Panc1 (cell line): ENCODE measurements around the gene CCDC50. TPM values are rescaled to one million over a fixed set of nuclear protein-coding genes. Genes with fewer than 3 reads are reported as not detected.

Source experiments
- ATAC-seq: fragments of 200-7000 bp; cut with Tn5 transposase; 2 replicates; pipeline ENCODE4 v1.9.1; 2020; ENCODE audit warnings: mild to moderate bottlenecking, moderate library complexity
- BruUV-seq: library from RNA; stranded (reverse); fragments of 400-500 nt; replicated peaks from 2 replicates; lab custom pipeline; 2021; lab: Mats Ljungman, UMichigan
- CTCF ChIA-PET: fragments of 300-600 bp; sonication (Branson Sonifier 250); formaldehyde crosslinking; loops from one replicate; lab custom pipeline; 2022; ENCODE audit warnings: antibody characterized with exemption; lab: Charles Lee
- POLR2A ChIA-PET: fragments of 300-600 bp; sonication (Branson Sonifier 250); formaldehyde crosslinking; loops from one replicate; lab custom pipeline; 2022; ENCODE audit warnings: antibody characterized with exemption; lab: Charles Lee
- DNase-seq: peaks from one replicate; pipeline ENCODE4 v3.0.0-alpha.2; 2010; ENCODE audit warnings: low read depth, low spot score
- H3K27ac ChIP-seq: 2 replicates; pipeline ENCODE4 v1.5.1; 2011; ENCODE audit warnings: mild to moderate bottlenecking, low read length, inconsistent platforms
- H3K27me3 ChIP-seq: fragments of 200-500 bp; sonication (Bioruptor generic); 2 replicates; pipeline ENCODE4 v1.6.0; 2014; ENCODE audit warnings: low read length, inconsistent platforms; ENCODE audit not compliant: control insufficient read depth, insufficient read depth
- H3K36me3 ChIP-seq: fragments of 200-500 bp; sonication (Bioruptor generic); 2 replicates; pipeline ENCODE4 v1.5.1; 2014; ENCODE audit warnings: inconsistent platforms, mild to moderate bottlenecking, low read length, moderate library complexity; ENCODE audit not compliant: control insufficient read depth, insufficient read depth
- H3K4me1 ChIP-seq: 2 replicates; pipeline ENCODE4 v1.5.1; 2011; ENCODE audit warnings: inconsistent platforms, mild to moderate bottlenecking, low read length, moderate library complexity; ENCODE audit not compliant: control insufficient read depth, insufficient read depth
- H3K4me3 ChIP-seq, 2 experiments: 2 replicates each; pipeline ENCODE4 v1.5.1; 2011 to 2012; ENCODE audit warnings: low read depth in 2 of 2, low read length in 2 of 2, mild to moderate bottlenecking in 2 of 2, inconsistent platforms in 1 of 2, moderate library complexity in 1 of 2
- H3K9me3 ChIP-seq: fragments of 200-500 bp; sonication (Bioruptor generic); 2 replicates; pipeline ENCODE4 v1.5.1; 2014; ENCODE audit warnings: low read depth, mild to moderate bottlenecking, inconsistent platforms, low read length, moderate library complexity; ENCODE audit not compliant: control insufficient read depth, insufficient read depth
- POLR2AphosphoS5 ChIP-seq: IDR thresholded peaks from 2 replicates; pipeline ENCODE4 v1.6.1; 2012; ENCODE audit warnings: mild to moderate bottlenecking, low read depth, low read length, moderate library complexity
- REST ChIP-seq, 2 experiments: IDR thresholded peaks; 2 replicates each; pipeline ENCODE4 v1.6.1; 2011 to 2012; ENCODE audit warnings: low read depth in 2 of 2, control low read depth in 1 of 2, low read length in 1 of 2, mild to moderate bottlenecking in 1 of 2, moderate library complexity in 1 of 2; ENCODE audit not compliant: insufficient read depth in 1 of 2
- SIN3A ChIP-seq: IDR thresholded peaks from 2 replicates; pipeline ENCODE4 v1.6.1; 2012; ENCODE audit warnings: low read depth, mild to moderate bottlenecking, low read length, moderate library complexity, borderline replicate concordance; ENCODE audit not compliant: insufficient read depth
- TCF7L2 ChIP-seq: IDR thresholded peaks from 2 replicates; pipeline ENCODE4 v1.6.1; 2011; ENCODE audit warnings: mild to moderate bottlenecking, low read depth, low read length, inconsistent platforms
- in situ Hi-C: cut with HindIII; loops from 2 replicates; pipeline ENCODE4 v1.10.0; 2016; ENCODE audit warnings: low sequenced_read_pairs, low pct_unique_long_range_greater_than_20kb
- intact Hi-C: fragments of 100-400 bp; cut with micrococcal nuclease; formaldehyde crosslinking; loops from one replicate; pipeline ENCODE4 v1.10.0; 2022; ENCODE audit not compliant: unreplicated experiment
- total RNA-seq: library from RNA; stranded (reverse); gene quantifications from one replicate; pipeline ENCODE4 v1.2.1, GENCODE V29; 2021; ENCODE audit not compliant: unreplicated experiment
- TF ChIP-seq, protein P1 (sequence below): fragments of 450-650 bp; IDR thresholded peaks from 2 replicates; pipeline ENCODE4 v1.5.1; 2017; ENCODE audit warnings: mild to moderate bottlenecking

The CCDC50 gene
- total RNA-seq, 1 experiment from 2014 or later = 89.3 TPM

DNA sequence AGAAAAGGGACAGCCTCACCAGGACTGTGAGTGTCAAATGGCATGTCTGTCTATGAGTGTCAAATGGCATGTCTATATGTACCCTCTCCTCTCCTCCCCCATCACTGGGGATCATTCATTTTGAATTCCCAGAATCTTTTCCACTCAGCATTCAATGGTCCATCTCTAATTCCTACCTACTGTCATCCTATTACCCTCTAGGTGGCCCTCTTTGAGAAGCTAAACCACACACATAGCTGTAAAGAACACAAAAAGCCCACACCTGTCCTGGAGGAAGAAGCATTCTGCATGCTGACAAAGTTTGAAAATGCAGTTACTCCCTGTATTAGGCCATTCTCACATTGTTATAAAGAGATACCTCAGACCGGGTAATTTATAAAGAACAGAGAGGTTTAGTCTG, 85.5 kb downstream of the CCDC50 start:
- H3K4me3 ChIP-seq = no peak overlapping the region
- intact Hi-C loops = loop anchor here (10.0 kb wide), 1 partner anchor 770 kb away; no protein-coding TSS in a partner anchor
- ChIA-PET CTCF (no interaction called here), POLR2A (no interaction called here)
- no peak overlapping the region for H3K27ac ChIP-seq
- in situ Hi-C loops = no loop called here
- H3K9me3 ChIP-seq = 0 out of 2 replicates have a peak, but pooled peaks cover 7% of the 10 kb centered on the region
- no peaks in the 10 kb centered on the region for H3K36me3 ChIP-seq
- no peaks in the 10 kb centered on the region for H3K4me1 ChIP-seq
- ATAC-seq (no peak), DNase-seq (no peak)
- TF ChIP-seq, protein P1, sequence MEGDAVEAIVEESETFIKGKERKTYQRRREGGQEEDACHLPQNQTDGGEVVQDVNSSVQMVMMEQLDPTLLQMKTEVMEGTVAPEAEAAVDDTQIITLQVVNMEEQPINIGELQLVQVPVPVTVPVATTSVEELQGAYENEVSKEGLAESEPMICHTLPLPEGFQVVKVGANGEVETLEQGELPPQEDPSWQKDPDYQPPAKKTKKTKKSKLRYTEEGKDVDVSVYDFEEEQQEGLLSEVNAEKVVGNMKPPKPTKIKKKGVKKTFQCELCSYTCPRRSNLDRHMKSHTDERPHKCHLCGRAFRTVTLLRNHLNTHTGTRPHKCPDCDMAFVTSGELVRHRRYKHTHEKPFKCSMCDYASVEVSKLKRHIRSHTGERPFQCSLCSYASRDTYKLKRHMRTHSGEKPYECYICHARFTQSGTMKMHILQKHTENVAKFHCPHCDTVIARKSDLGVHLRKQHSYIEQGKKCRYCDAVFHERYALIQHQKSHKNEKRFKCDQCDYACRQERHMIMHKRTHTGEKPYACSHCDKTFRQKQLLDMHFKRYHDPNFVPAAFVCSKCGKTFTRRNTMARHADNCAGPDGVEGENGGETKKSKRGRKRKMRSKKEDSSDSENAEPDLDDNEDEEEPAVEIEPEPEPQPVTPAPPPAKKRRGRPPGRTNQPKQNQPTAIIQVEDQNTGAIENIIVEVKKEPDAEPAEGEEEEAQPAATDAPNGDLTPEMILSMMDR = no peak; the same call in 1 of the 2 replicates
- TF ChIP-seq REST (IDR thresholded peaks at IDR 0.05; ENCODE audit: insufficient read depth in 1 of 2, low read depth in 2 of 2, low read length in 1 of 2) (no peak), TCF7L2 (no peak), SIN3A (no peak), POLR2AphosphoS5 (no peak)
- no peaks in the 10 kb centered on the region for H3K27me3 ChIP-seq
- BruUV-seq = no TSS peak

DNA sequence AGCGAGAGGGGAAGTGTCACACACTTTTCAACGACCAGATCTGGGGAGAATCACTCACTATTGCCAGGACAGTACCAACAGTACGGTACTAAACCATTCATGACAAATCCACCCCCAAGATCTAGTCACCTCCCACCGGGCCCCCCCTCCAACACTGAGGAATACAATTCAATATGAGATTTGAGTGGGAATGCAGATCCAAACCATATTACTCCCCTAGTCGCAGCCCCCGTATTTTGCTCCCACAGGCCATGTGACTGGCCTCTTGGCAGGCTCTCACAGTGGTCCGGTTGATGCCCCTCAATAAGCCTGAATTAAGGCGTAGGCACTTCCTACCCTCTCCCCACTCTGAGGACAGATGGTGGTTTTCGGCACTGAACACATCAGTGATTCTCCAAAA, 86.4 kb downstream of the CCDC50 start:
- intact Hi-C loops (loop anchor here (10.0 kb wide), 1 partner anchor 769 kb away; no protein-coding TSS in a partner anchor), in situ Hi-C loops (no loop called here)
- H3K9me3 ChIP-seq = no peaks in the 10 kb centered on the region
- no peaks in the 10 kb centered on the region for H3K4me1 ChIP-seq
- H3K4me3 ChIP-seq = no peak overlapping the region
- TF ChIP-seq POLR2AphosphoS5 (no peak), SIN3A (no peak)
- no peaks in the 10 kb centered on the region for H3K36me3 ChIP-seq
- POLR2A ChIA-PET = no interaction called here
- BruUV-seq = no TSS peak
- H3K27ac ChIP-seq = no peak overlapping the region
- H3K27me3 ChIP-seq = no peaks in the 10 kb centered on the region
- ATAC-seq (no peak), DNase-seq (no peak)
- CTCF ChIA-PET = no interaction called here

GRCh38 chr3:191417457-191417729, 88.2 kb downstream of the CCDC50 start:
- BruUV-seq = no TSS peak
- H3K4me1 ChIP-seq = no peaks in the 10 kb centered on the region
- no peaks in the 10 kb centered on the region for H3K36me3 ChIP-seq
- H3K9me3 ChIP-seq = no peaks in the 10 kb centered on the region
- POLR2A ChIA-PET = no interaction called here
- CTCF ChIA-PET = no interaction called here
- DNase-seq = no peak
- H3K4me3 ChIP-seq = no peak overlapping the region
- in situ Hi-C loops = no loop called here
- H3K27ac ChIP-seq = no peak overlapping the region; the same call in 1 of the 2 replicates
- intact Hi-C loops = loop anchor here (1.0 to 10.0 kb wide), 2 partner anchors 767 to 1027 kb away; no protein-coding TSS in a partner anchor
- no peaks in the 10 kb centered on the region for H3K27me3 ChIP-seq
- no peak for ATAC-seq
- TF ChIP-seq POLR2AphosphoS5 (no peak), SIN3A (no peak), TCF7L2 (no peak), REST (IDR thresholded peaks at IDR 0.05; ENCODE audit: insufficient read depth in 1 of 2, low read depth in 2 of 2, low read length in 1 of 2) (no peak)
- TF ChIP-seq, protein P1 = no peak
